Left ventricle myocardium inferior (tissue), 1 donor: ENCODE measurements around the gene MAGI1. TPM values are rescaled to one million over a fixed set of nuclear protein-coding genes. Genes with fewer than 3 reads are reported as not detected.

ENCODE experiments used
- DNase-seq: peaks from one replicate; pipeline ENCODE4 v3.0.0-alpha.2; 2020
- H3K27ac ChIP-seq: fragments of 200-600 bp; replicated peaks from 2 replicates; pipeline ENCODE4 v1.8.0; 2021
- H3K27me3 ChIP-seq: fragments of 200-600 bp; 2 replicates; pipeline ENCODE4 v1.8.0; 2021; ENCODE audit warnings: low read depth
- H3K36me3 ChIP-seq: fragments of 200-600 bp; 2 replicates; pipeline ENCODE4 v1.8.0; 2021
- H3K4me1 ChIP-seq: fragments of 200-600 bp; 2 replicates; pipeline ENCODE4 v1.8.0; 2021
- H3K4me3 ChIP-seq: fragments of 200-600 bp; 2 replicates; pipeline ENCODE4 v1.8.0; 2021; ENCODE audit warnings: mild to moderate bottlenecking, moderate library complexity
- H3K9me3 ChIP-seq: fragments of 200-600 bp; replicated peaks from 2 replicates; pipeline ENCODE4 v1.8.0; 2021
- intact Hi-C: fragments of 100-400 bp; cut with micrococcal nuclease; formaldehyde crosslinking; loops from one replicate; pipeline ENCODE4 v1.11.0; 2022
- total RNA-seq: library from RNA; stranded (reverse); fragmentation: NEBNext Ultra II Directional; extraction: Animal tissue kit (Norgen Biotek cat#: 25700); gene quantifications from one replicate; pipeline ENCODE4 v1.2.1, GENCODE V29; 2021
- TF ChIP-seq, protein P1 (sequence below): fragments of 200-600 bp; IDR thresholded peaks from 2 replicates; pipeline ENCODE4 v1.8.0; 2021; ENCODE audit warnings: antibody characterized with exemption, mild to moderate bottlenecking, borderline replicate concordance
- donor health status: DM: no; HTN: yes; CAD: no; lungs with severe emphysema.

The MAGI1 gene
- total RNA-seq, 1 donor from 2014 or later = 36.6 TPM

DNA sequence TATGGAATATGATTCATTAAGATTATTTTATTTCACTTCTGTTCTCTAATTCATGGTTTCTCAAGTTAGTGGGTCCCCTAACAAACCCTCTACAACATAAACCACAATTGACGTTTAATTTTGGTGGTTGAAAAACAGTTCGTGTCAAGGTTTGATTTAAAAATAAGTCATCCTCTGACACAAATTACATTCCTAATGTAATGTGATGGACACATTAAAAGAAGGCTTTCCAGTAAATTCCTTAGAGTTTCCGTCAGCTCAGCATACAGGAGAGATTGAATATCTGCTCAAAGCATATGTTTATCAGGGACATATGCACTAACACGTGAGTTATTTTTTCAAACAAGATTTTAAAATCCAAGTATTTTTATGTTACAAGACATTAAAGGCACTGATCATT, 724.4 kb downstream of the MAGI1 start:
- Histone ChIP-seq H3K27me3 (no peaks in the 10 kb centered on the region), H3K27ac (no peak overlapping the region), H3K4me1 (no peaks in the 10 kb centered on the region), H3K9me3 (peaks cover 6% of the 10 kb centered on the region), H3K36me3 (no peaks in the 10 kb centered on the region), H3K4me3 (no peak overlapping the region)
- TF ChIP-seq, protein P1, sequence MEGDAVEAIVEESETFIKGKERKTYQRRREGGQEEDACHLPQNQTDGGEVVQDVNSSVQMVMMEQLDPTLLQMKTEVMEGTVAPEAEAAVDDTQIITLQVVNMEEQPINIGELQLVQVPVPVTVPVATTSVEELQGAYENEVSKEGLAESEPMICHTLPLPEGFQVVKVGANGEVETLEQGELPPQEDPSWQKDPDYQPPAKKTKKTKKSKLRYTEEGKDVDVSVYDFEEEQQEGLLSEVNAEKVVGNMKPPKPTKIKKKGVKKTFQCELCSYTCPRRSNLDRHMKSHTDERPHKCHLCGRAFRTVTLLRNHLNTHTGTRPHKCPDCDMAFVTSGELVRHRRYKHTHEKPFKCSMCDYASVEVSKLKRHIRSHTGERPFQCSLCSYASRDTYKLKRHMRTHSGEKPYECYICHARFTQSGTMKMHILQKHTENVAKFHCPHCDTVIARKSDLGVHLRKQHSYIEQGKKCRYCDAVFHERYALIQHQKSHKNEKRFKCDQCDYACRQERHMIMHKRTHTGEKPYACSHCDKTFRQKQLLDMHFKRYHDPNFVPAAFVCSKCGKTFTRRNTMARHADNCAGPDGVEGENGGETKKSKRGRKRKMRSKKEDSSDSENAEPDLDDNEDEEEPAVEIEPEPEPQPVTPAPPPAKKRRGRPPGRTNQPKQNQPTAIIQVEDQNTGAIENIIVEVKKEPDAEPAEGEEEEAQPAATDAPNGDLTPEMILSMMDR = no peak
- DNase-seq = no peak
- intact Hi-C loops = no loop called here

GRCh38 chr3:65313666-65314065, 725.1 kb downstream of the MAGI1 start:
- no peak for DNase-seq
- Histone ChIP-seq H3K4me1 (no peaks in the 10 kb centered on the region), H3K36me3 (no peaks in the 10 kb centered on the region), H3K27ac (no peak overlapping the region), H3K27me3 (no peaks in the 10 kb centered on the region), H3K9me3 (peaks cover 6% of the 10 kb centered on the region), H3K4me3 (no peak overlapping the region)
- TF ChIP-seq, protein P1 = no peak
- intact Hi-C loops = no loop called here

DNA sequence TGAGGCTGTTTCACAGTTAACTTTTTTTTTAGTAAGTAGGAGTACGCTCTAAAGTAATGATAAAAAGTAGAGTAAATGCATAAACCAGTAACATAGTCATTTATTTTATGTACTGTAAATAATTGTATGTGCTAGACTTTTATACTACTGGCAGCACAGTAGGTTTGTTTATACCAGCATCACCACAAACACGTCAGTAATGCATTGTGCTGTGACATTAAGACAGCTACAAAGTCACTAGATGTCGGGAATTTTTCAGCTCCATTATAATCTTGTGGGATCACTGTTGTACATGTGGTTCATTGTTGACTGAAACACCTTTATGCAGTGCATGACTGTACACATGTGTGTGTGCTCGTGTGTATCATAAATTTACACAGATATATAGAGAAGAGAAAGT, 732.9 kb downstream of the MAGI1 start:
- Histone ChIP-seq H3K4me1 (no peaks in the 10 kb centered on the region), H3K9me3 (no peaks in the 10 kb centered on the region), H3K27me3 (peaks cover 19% of the 10 kb centered on the region), H3K27ac (no peak overlapping the region), H3K36me3 (no peaks in the 10 kb centered on the region), H3K4me3 (no peak overlapping the region)
- DNase-seq = no peak
- intact Hi-C loops = no loop called here
- TF ChIP-seq, protein P1 = no peak

Other genes starting within 250 kb of the MAGI1 start
- gene SLC25A26, start 182.1 kb upstream of the MAGI1 start, total RNA-seq = 40.7 TPM